Glutamatergic neuron (in vitro differentiated cells): Measurements from ENCODE around the gene GLDN. TPM values are rescaled to one million over a fixed set of nuclear protein-coding genes. Genes with fewer than 3 reads are reported as not detected.

ENCODE experiments used
- DNase-seq: peaks from one replicate; pipeline ENCODE4 v3.0.0; 2022
- H3K27ac Mint-ChIP-seq: one replicate; pipeline ENCODE4 v1.8.0; 2020; ENCODE audit warnings: mild to moderate bottlenecking, mixed read lengths, inconsistent platforms; ENCODE audit not compliant: unreplicated experiment
- H3K27me3 Mint-ChIP-seq: one replicate; pipeline ENCODE4 v1.8.0; 2020; ENCODE audit warnings: mild to moderate bottlenecking, moderate library complexity, mixed read lengths, inconsistent platforms; ENCODE audit not compliant: unreplicated experiment
- H3K36me3 Mint-ChIP-seq: one replicate; pipeline ENCODE4 v1.8.0; 2020; ENCODE audit warnings: mild to moderate bottlenecking, mixed read lengths, inconsistent platforms; ENCODE audit not compliant: unreplicated experiment
- H3K4me1 Mint-ChIP-seq: one replicate; pipeline ENCODE4 v1.8.0; 2020; ENCODE audit warnings: mild to moderate bottlenecking, low read depth, mixed read lengths, inconsistent platforms; ENCODE audit not compliant: unreplicated experiment
- H3K4me3 Mint-ChIP-seq: one replicate; pipeline ENCODE4 v1.8.0; 2020; ENCODE audit warnings: mild to moderate bottlenecking, mixed read lengths, inconsistent platforms; ENCODE audit not compliant: unreplicated experiment
- H3K9me3 Mint-ChIP-seq: one replicate; pipeline ENCODE4 v1.8.0; 2020; ENCODE audit warnings: mild to moderate bottlenecking, moderate library complexity, mixed read lengths, inconsistent platforms; ENCODE audit not compliant: unreplicated experiment
- CTCF ChIP-seq: fragments of 200-600 bp; sonication (generic); IDR thresholded peaks from one replicate; pipeline ENCODE4 v1.5.0; 2021; ENCODE audit not compliant: partially characterized antibody, unreplicated experiment
- total RNA-seq: library from RNA; stranded (reverse); fragmentation: NEBNext Ultra II Directional; extraction: Animal tissue kit (Norgen Biotek cat#: 25700); gene quantifications from one replicate; pipeline ENCODE4 v1.2.1, GENCODE V29; 2021; ENCODE audit not compliant: unreplicated experiment

The GLDN gene
- total RNA-seq, 1 donor from 2014 or later, result 0.56 TPM

- H3K9me3 Mint-ChIP-seq, result no peaks in the 10 kb centered on the region
- TF ChIP-seq CTCF, result no peak
- H3K27me3 Mint-ChIP-seq, result peaks cover 3% of the 10 kb centered on the region
Observed at GRCh38 chr15:51315726-51316125, 25.7 kb upstream of the GLDN start.

GRCh38 chr15:51316636-51317035 is 24.8 kb upstream of the GLDN start:
- Mint-ChIP-seq H3K4me1 (peaks cover 9% of the 10 kb centered on the region), H3K27me3 (peaks cover 6% of the 10 kb centered on the region), H3K27ac (no peak overlapping the region), H3K36me3 (no peaks in the 10 kb centered on the region), H3K4me3 (no peak overlapping the region), H3K9me3 (no peaks in the 10 kb centered on the region)
- no peak for DNase-seq
- no peak for TF ChIP-seq CTCF

More at GRCh38 chr15:51315726-51316125, 25.7 kb upstream of the GLDN start:
- no peaks in the 10 kb centered on the region for H3K36me3 Mint-ChIP-seq
- no peak for DNase-seq
- no peak overlapping the region for H3K4me3 Mint-ChIP-seq
- H3K27ac Mint-ChIP-seq, result no peak overlapping the region
- H3K4me1 Mint-ChIP-seq, result peaks cover 12% of the 10 kb centered on the region

- no peak for TF ChIP-seq CTCF
- Mint-ChIP-seq H3K27ac (no peak overlapping the region), H3K36me3 (no peaks in the 10 kb centered on the region), H3K4me3 (no peak overlapping the region), H3K4me1 (peaks cover 5% of the 10 kb centered on the region), H3K9me3 (no peaks in the 10 kb centered on the region), H3K27me3 (peaks cover 7% of the 10 kb centered on the region)
- DNase-seq, result no peak
Observed at GRCh38 chr15:51318382-51319150, 22.9 kb upstream of the GLDN start.

- peaks cover 5% of the 10 kb centered on the region for H3K4me1 Mint-ChIP-seq
- no peaks in the 10 kb centered on the region for H3K36me3 Mint-ChIP-seq
- no peak overlapping the region for H3K27ac Mint-ChIP-seq
- no peak for TF ChIP-seq CTCF
- H3K27me3 Mint-ChIP-seq, result peaks cover 7% of the 10 kb centered on the region
- no peak overlapping the region for H3K4me3 Mint-ChIP-seq
- no peak for DNase-seq
- H3K9me3 Mint-ChIP-seq, result no peaks in the 10 kb centered on the region
Observed at GRCh38 chr15:51319539-51319938, 21.9 kb upstream of the GLDN start.

- no peak overlapping the region for H3K4me3 Mint-ChIP-seq
- H3K27me3 Mint-ChIP-seq, result peaks cover 7% of the 10 kb centered on the region
- no peak for TF ChIP-seq CTCF
- H3K4me1 Mint-ChIP-seq, result peaks cover 5% of the 10 kb centered on the region
- no peaks in the 10 kb centered on the region for H3K9me3 Mint-ChIP-seq
- no peaks in the 10 kb centered on the region for H3K36me3 Mint-ChIP-seq
- no peak overlapping the region for H3K27ac Mint-ChIP-seq
- DNase-seq, result no peak
Observed at GRCh38 chr15:51320843-51321242, 20.6 kb upstream of the GLDN start.
